Measurements from ENCODE around the gene FARP1.
"Not testable (repeated sequence)": the region's sequence is repeated elsewhere in the genome, so short reads cannot be mapped to it uniquely, and the experiment has no call there.

The FARP1 gene

DNA sequence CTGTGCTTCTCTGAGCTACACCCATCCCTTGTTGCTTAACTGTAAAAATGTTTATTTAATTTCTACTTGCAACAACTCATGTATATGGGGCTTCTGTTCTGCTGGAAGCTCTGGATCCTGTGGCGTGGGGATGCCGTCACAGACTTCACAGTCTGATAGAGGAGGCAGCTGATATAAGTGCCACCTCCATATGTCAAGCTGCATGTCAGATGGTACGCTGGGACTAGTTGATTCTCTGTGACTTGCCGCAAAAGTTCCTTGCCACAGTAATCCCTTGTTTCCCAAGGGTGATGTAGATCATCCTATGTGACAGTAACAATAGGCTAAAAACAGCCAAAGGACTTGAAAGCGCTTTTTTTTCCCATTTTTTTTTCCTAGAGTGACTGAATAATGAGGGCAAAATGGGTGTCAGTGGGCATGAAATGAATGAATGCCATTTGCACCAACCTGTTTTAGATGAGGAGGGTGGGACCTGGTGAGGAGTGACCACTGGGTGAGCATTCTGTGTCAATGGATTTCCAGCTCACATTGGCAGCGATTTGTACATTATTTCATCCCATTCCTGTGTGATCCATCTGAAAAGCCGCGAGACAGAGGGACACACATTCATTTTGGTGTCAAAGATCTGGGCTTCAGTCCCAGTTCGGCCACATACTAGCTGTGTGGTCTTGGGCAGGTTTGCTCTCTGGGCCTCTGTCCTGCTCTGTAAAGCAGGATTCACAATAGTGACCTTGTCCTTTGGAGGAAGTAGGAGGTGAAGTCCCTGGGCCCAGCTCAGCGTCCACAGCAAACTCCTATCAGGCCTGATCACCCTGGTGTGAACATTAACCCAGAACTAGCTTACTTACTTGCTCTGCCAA, 123.0 kb downstream of the FARP1 start:
- DNase-seq = no peak

DNA sequence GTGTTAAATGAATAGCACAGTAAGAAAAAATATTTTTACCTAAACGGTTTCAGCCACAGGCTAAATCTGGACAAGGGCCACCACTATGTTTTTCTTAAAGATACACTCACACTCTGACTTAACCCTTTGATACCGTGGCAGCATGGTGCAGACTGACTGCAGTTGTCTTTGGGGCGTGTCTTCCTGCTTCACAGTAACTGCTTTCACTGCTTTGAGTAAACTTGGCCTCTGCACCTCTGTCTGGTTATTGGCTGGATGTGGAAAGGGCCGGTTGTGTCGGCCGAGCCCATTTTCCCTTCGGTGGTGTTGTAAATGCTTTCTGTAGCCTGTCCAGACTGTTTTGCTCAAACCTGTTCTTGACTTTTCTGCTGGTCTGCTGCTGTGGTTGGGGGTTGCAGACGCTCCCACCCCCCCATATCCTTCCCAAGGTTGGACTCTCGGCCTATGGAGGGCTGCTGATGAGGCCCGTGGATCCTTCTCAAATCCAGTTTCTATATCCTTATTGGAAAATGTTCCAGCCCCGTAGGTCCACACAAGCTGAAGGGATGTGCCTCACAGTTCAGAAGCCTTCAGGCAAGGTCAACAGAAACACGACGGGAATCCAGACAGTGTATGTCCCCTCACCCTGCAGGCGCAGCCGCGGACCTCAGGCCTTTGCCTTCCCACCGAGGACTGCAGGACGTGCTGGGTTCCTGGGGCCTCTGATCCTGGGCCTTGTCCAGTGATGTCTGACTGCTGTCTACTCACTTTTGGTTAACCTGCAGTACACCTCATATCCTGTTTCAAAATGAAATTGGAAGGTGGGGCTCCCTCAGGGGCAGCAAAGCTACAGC, 124.4 kb downstream of the FARP1 start:
- DNase-seq = no peak

DNA sequence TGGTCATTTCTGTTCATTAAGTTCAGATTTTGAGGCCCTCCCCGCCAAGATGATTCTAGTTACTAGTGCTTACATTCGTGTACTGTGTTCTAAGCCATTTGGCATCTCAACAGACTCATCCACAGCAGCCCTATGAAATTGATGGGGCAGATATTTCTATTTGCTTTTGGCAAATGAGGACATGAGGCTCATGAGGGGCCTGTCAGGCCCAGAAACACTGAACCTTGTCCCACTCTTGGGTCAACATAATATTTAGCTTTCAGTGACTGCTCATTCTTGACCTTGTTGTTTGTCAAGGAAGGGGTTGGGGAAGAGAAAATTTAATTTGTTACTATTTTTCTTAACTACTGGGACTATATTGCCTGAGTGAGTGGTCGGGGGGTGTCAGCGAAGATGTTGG, 126.5 kb downstream of the FARP1 start:
- DNase-seq = no peak

DNA sequence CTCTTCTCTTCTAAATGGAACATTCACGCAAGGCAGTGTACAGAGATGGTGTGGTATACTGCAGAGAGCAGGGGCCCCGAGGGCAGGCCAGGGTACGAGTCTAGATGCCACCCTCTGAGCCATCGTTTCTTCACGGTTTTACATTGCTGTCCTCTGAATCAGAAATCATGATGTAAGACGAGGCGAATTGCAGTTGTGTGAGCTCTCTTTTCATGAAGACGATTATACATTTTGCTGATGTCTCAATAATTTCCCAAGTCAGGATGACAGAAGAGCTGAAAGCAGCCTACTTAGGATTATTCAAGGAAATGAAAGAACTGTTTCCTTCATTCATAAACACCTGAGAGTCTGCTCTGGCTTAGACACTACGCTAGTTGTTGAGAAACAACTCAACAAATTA, 127.9 kb downstream of the FARP1 start:
- DNase-seq = no peak

DNA sequence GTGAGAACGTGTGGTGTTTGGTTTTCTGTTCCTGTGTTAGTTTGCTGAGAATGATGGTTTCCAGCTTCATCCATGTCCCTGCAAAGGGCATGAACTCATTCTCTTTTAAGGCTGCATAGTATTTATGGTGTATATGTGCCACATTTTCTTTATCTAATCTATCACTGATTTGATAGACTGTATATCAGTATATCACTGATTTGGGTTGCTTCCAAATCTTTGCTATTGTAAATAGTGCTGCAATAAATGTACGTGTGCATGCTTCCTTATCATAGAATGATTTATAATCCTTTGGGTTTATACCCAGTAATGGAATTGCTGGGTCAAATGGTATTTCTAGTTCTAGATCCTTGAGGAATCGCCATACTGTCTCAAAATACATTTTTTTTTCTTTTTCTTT, 128.8 kb downstream of the FARP1 start:
- not testable (repeated sequence) for DNase-seq

DNA sequence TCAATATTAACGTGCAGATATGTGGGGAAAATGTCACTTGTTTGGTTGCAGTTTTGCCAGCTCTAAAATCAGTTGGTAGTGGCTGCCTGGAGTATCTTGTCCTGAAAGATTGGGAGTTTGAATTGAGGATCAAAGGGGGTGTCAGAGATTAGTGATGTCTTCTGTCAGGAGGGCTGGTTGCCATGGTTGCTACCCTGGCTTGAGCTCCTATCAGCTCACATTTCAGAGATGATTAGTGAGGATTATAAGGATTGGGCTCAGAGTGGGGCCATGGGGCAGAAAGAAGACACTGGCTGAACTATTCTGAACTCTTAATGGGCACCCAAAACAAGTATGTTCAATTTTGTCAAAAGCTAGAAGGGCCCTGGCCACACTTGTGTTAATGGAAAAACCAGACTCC, 129.7 kb downstream of the FARP1 start:
- DNase-seq = no peak

DNA sequence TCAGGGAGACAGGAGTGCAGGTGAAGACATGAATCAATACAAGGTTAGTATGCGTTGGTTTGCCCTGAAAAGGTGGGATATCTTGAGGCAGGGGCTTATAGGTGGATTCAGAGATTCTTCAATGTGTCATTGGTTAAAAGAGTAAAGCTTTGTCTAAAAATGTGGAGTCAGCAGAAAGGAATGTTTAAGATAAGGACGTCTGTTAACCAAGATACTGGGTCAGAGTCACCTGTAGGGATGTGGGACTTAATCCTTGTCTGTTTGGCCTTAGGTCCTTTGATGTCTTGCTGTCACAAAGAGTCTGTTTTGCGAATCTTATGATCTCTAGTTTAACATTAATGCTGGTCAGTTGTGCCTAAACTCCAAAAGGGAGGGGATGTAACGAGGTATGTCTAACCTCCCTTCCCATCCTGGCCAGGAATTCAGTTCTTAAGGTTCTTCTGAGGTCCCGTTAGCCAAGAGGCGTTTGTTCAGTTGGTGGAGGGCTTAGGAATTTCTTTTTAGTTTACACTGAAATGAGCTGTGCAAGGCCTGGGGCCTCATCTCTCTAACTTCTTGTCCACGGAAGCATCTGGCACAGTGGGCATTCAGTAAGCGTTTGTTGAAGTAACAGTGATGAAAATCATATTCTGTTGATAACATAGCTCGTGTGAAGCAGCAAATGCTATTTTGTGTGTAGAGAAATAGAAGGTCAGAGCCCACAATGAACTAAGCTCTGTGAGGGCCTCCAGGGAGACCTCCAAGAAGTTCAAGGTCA, 130.4 kb downstream of the FARP1 start:
- no peak for DNase-seq

DNA sequence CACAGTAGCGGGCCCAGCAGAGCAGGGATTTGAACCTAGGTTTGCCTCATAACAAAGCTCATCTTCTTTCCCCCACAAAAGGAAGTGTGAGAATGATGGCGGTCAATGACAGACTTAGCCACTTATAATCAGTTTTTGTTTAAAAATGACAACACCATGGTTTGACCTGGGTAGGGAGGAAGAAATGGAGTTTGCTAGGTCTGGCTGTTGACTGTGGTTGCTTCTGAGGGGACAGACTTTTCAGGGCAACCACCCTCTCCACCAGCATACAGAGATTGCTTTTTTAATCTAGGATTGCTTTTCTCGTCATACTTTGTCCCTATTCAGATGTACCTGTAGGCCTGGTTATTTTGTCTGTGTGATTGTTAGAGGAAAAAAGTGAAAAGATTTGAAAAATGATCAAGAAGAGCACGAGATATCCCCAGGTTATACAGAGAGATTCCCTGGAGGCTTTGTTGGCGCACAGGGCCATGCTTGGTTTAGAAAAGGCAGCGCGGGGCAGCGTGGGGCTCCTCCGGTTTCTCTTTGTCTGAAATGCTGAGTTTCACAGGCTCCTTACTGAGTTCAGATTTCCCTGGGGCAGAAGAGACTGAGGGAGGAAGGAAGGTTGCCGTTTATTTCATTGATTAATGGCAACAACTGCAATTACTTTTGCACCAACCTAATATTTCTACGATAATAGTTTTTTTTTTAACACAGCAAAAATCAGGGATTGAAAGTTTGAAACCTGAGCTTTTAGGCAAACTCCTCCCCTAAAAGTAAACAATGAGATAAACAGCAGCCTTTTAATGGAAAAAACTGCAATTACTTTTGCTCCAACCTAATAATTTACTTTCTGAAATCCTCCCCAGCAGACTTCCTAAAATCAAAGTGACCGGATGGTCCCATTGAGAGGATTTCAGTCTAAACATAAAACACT, 131.2 kb downstream of the FARP1 start:
- DNase-seq = no peak

DNA sequence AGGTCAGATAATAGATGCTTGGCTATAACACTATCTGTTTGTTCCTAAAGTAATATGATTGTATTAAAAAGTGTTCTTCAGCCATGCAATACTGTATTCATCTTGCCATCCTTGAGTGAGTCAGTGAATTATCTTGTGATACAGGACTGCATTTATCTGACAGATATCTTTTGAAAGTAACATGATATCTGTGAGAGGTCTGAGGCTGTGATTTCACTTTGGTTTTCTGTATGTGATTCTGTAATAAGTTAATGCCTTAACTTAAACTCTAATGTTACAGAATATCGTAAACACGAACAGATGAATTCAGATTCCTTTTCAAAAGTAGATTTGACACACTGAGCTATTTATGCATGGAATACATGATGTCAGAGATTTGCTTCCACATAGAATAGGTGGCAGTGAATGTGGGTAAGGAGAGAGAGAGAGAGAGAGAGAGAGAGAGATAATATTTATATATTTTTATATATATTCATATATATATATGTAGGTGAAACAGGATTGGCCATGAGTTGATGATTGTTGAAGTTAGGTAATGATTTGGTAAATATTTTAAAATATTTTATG, 132.1 kb downstream of the FARP1 start:
- DNase-seq = no peak

DNA sequence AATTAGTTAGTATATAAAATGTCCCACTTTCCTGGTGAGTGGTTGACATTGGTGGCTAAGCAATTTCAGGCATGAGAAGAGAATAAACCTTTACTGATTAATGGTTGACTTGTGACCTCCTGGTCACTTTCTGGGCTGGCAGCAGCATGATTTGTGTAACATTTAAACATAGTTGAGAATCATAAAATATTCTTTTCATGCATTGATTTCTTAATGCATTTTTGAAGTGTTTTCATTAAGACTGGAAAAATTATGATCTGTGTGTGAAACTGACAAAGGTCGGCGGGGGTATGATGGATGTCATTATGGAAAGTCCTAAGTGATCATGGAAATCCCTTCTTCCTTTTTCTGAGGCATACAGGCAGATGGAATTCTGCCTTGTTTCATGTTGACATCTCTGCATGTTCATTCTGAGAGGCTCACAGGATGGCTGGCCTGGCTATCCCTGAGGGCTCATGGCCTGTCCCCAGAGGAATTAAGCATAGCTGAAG, 132.8 kb downstream of the FARP1 start:
- no peak for DNase-seq

DNA sequence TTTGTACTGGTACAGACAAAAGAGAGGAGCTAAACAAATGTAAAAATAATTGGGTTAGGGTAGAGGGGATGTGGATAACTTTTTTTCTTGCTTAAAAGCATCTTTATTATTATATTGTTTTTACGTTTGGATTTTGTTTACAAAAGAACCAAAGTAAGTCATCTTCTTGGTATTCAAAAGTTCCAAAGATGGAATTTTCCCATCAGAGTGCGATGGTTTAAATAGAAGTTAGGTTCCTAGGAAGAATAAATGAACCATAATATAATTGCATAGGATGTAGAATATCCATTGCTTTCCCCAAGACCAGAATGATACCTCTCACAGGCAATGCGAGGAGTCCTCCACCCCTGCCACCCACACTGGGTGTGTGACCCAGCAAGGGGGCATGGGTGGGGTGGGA, 133.6 kb downstream of the FARP1 start:
- DNase-seq = no peak

DNA sequence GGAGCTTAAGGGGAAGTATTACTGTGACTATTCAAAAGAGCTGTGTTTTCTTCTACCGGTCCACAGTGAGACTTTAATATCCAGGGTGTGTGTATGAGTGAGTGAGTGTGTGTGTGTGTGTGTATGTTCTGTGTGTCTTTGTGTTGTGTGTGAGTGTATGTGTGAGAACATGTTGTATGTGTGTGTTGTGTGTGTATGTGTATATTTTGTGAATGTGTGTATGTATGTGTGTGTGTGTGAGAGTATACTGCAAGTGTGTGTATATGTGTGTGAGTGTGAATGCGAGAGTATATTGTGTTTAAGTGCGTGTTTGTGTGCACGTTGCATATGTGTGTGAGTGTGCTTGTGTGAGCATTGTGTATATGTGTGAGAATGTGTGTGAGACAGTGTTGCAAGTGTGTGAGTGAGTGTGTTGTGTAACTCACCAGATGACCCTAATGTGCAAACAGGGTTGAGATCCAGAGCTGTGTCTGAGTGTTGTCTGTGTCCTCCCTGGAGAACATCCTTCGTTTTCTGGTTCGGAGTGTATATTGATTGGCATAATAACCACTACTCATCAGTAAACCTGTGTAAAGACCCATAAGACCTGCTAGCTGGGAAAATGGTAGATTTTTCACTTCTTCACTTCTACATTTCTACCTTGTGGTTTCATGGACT, 135.3 kb downstream of the FARP1 start:
- DNase-seq = no peak

DNA sequence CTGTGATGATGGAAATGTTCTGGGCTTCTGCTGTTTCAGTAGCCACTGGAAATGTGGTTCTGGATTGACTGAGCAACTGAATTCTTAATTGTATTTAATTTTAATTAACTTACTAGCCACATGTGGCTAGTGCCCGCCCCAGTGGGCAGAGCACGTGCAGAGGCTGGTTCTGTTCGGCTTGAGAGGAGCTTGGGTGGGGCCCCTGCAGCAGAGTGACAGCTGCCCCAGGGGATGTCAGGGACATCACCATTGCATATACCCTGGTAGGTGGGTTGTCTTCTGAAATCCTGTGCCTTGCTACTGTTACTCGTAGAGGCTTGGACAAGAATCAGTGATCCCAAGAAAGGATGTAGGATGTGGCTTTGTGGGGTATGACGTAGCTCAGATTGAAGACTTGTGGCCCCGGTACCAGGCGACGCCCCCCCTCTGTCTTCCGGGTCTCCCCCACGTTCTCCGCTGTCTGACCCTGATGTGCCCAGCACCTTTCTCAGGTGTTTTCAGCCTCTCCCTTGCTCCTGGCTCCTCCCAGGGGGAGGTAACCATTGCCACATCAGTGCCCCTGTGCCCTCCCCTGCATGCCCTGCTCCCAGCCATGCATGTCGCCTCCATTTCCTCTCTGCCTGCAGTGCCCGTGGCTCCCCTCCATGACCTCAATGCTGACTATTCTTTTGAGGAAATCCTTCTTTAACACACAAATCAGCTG, 136.7 kb downstream of the FARP1 start:
- DNase-seq = no peak

DNA sequence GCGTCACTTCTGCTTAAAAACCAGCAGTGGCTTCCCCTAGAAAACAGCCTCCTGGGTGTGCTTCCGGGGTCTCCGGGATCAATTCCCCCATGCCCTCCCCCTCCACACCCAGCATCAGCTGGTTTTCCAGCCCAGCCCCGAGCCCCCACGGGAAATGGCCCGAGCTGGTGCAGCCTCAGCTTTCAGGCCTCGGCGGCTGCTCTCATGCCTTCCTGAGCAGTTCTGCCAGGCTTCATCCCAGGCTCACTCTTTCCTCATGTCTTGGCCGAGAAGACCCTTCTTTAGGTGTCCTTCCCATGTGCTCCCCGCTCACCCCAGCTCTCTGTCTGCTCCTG, 137.2 kb downstream of the FARP1 start:
- no peak for DNase-seq

DNA sequence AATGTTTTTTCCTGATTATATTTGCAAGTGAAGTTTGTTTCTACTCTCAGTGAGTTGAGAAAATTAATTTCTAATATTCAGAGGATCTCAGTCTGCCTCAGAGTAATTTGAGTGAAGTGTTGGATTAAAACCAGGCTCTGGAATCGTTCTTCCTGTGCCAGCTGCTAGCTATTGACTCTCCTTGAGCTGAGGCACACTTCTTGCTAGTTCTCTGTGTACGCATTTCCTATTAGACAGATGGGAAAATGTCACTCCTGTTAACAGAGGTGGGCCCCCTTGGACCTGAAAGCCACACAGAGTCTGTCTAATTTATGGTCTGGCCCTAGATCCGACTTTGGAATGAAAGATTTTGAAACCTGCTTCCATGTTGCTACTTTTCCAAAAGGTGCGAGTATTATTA, 141.8 kb downstream of the FARP1 start:
- no peak for DNase-seq

DNA sequence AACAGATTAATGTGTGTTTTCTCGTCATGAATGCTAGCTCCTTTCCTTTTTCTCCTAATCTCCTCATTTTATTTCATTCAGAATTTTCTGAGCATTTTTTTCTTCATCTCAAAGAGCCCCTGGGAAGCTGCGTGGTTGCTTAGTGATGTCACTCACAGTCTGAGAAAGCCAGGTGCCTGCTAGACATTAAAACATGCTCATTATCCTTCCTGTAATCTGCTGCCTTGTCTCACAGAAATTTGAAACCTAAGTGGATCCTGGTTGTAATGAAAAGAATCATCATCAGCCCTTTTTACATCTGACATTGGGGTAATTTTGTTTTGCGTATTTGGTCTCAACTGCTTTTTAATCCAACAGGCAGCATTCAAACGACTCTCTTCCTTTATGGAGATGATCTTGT, 142.4 kb downstream of the FARP1 start:
- no peak for DNase-seq

DNA sequence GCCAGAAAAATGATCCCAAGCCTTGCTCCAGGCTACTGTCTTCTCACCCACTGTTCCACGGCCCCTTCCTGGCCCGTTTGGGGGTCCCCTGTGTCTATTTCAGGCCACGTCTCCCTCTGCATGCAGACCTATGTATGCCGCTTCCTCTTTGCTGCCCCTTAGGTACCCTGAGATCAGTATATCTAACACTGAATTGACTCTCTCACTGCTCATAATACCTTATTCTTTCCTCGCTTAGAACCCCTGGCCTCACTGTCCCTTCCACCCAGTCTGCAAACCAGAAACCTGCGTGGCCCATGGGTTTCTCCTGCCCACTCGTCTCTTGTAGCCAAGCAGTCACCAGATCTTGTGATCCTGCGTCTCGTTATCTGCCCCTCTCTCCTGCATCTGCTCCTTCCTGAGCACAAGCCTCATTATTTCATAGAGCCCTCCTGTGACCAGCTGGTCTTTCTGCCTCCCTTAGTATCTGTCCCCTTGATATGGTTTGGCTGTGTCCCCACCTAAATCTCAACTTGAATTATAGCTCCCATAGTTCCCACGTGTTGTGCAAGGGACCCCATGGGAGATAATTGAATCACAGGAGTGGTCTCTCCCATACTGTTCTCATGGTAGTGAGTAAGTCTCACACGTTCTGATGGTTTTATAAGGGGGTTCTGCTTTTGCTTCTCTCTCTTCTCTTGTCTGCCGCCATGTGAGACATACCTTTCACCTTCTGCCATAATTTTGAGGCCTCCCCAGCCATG, 143.1 kb downstream of the FARP1 start:
- no peak for DNase-seq

DNA sequence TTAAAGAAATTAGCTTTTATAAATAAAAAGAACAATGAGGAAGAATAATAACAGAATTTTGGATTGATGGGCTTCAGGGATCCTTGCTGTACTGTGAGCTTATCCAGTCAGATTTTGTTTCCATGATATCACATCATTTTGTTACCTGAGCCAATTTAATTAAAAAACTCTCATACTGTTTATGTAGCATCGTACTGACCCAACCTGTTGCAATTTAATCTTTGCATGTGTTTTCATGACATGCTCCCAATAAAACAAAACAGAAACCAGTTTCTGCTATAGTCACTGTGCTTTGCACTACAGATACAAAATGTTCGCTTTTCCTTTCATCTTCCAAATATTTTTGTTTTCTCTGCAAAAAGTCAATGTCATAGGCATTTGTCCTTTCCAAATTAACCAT, 143.9 kb downstream of the FARP1 start:
- no peak for DNase-seq

DNA sequence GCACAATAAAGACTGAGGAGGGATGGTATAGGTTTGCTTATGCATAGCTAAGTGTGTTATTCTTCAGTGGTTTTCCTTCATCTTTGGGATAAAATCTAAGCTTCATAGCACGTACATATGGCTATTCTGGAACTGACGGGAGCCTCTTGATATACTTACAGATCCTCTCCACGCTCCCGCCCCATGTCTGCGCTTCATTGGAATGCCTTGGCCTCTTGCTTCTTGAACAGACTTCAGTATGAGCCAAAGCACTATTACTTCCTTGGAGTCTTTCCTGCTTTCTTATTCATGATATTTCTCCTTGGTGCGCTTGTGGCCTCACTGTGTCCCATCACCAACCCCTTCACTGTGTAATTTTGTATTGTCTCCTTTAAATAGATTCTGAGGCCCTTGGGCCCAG, 145.3 kb downstream of the FARP1 start:
- no peak for DNase-seq

DNA sequence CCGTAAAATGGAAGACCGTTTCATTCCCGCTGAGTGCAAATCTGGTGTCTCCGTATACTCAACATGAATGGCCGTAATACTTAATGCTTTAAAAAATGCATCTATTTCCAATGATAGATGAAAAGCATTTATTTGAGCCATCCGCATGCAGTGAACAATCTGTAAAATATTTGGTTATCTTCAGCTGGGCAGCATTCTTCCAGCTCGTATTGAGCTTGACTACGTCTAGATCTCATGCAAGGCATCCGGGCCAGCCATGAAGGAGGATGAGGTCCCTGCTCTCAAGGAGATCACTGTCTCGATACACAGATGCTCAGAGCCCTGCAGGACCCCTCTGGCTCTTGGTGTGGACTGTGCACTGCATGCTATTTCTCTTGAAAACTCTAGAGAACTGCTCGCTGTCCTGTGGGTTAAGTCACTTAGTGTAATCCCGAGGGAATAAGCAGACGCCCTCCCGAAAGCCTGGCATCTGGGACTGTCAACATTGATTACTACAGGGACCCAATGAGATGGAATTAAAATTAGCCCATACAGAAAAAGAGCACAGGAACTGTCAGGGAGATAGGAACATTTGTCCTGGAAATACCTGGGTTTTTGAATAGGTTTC, 146.5 kb downstream of the FARP1 start:
- DNase-seq = no peak

Measured in GOT3 (cell line).